HFFc6 (cell line): ENCODE data around the gene BBS1. TPM values are rescaled to one million over a fixed set of nuclear protein-coding genes. Genes with fewer than 3 reads are reported as not detected.

Experiments
- DNase-seq: peaks from one replicate; pipeline ENCODE4 v3.0.0-alpha.2; 2018
- H3K27ac Mint-ChIP-seq: 2 replicates; pipeline ENCODE4 v1.8.0; 2020; ENCODE audit warnings: mild to moderate bottlenecking, mixed read lengths
- H3K27me3 Mint-ChIP-seq: 2 replicates; pipeline ENCODE4 v1.8.0; 2021; ENCODE audit warnings: mild to moderate bottlenecking, moderate library complexity, mixed read lengths; ENCODE audit not compliant: insufficient read depth
- H3K36me3 Mint-ChIP-seq: 2 replicates; pipeline ENCODE4 v1.8.0; 2021; ENCODE audit warnings: low read depth, mixed read lengths
- H3K4me1 Mint-ChIP-seq: 2 replicates; pipeline ENCODE4 v1.8.0; 2020; ENCODE audit warnings: low read depth, mixed read lengths
- H3K4me3 Mint-ChIP-seq: 2 replicates; pipeline ENCODE4 v1.8.0; 2020; ENCODE audit warnings: mild to moderate bottlenecking, moderate library complexity, mixed read lengths
- H3K9me3 Mint-ChIP-seq: 2 replicates; pipeline ENCODE4 v1.8.0; 2020; ENCODE audit warnings: mild to moderate bottlenecking, mixed read lengths
- CTCF ChIP-seq: fragments of 200-600 bp; sonication (generic); IDR thresholded peaks from 2 replicates; pipeline ENCODE4 v1.5.0; 2021; ENCODE audit warnings: antibody characterized with exemption, mild to moderate bottlenecking
- total RNA-seq, 6 experiments: library from RNA; stranded (reverse); fragmentation: NEBNext Ultra II Directional; extraction: Animal tissue kit (Norgen Biotek cat#: 25700); gene quantifications; 2 replicates in 1 of 6; 3 replicates in 5 of 6; pipeline ENCODE4 v1.2.3, GENCODE V29; 2021

The BBS1 gene
- total RNA-seq, 6 experiments from 2014 or later = 14.9 to 21.4 (median 17.3) TPM

- Mint-ChIP-seq H3K4me1 (peaks cover 28% of the 10 kb centered on the region), H3K27ac (no peak overlapping the region)
These were observed 32.9 kb upstream of the BBS1 start for GRCh38 chr11:66477263-66478201.

GRCh38 chr11:66478729-66479393 lies 31.6 kb upstream of the BBS1 start:
- 0 out of 2 replicates have a peak, but pooled peaks cover 6% of the 10 kb centered on the region for H3K36me3 Mint-ChIP-seq
- DNase-seq = no peak
- peak overlapping the region; percentile 92 for H3K4me3 Mint-ChIP-seq
- TF ChIP-seq CTCF = peak; percentile 91
- peak overlapping the region; percentile 90 for H3K27ac Mint-ChIP-seq
- no peaks in the 10 kb centered on the region; the same call in 1 of the 2 replicates for H3K27me3 Mint-ChIP-seq
- peaks cover 37% of the 10 kb centered on the region for H3K4me1 Mint-ChIP-seq
- no peaks in the 10 kb centered on the region for H3K9me3 Mint-ChIP-seq

More at GRCh38 chr11:66477263-66478201, 32.9 kb upstream of the BBS1 start:
- no peak overlapping the region for H3K4me3 Mint-ChIP-seq
- no peaks in the 10 kb centered on the region; the same call in 1 of the 2 replicates for H3K27me3 Mint-ChIP-seq
- H3K36me3 Mint-ChIP-seq = 0 out of 2 replicates have a peak, but pooled peaks cover 4% of the 10 kb centered on the region
- H3K9me3 Mint-ChIP-seq = no peaks in the 10 kb centered on the region
- DNase-seq = no peak
- no peak for TF ChIP-seq CTCF

GRCh38 chr11:66479394-66480116 lies 30.9 kb upstream of the BBS1 start:
- Mint-ChIP-seq H3K4me3 (peak overlapping the region; percentile 92), H3K27me3 (no peaks in the 10 kb centered on the region; the same call in 1 of the 2 replicates), H3K9me3 (no peaks in the 10 kb centered on the region), H3K4me1 (peaks cover 37% of the 10 kb centered on the region), H3K36me3 (0 out of 2 replicates have a peak, but pooled peaks cover 6% of the 10 kb centered on the region), H3K27ac (peak overlapping the region; percentile 90)
- no peak for TF ChIP-seq CTCF
- peak; percentile 22 for DNase-seq

GRCh38 chr11:66480117-66480938 lies 30.1 kb upstream of the BBS1 start, which contains the start of gene DPP3:
Gene DPP3, plus strand, starts transcription at chr11:66480434. Its CDS starts 1,767 bp downstream, at chr11:66482201.
- TF ChIP-seq CTCF = no peak
- peak within 1 kb of the TSS; percentile 92 for H3K4me3 Mint-ChIP-seq
- 0 out of 2 replicates have a peak, but pooled peaks cover 6% of the 10 kb centered on the region for H3K36me3 Mint-ChIP-seq
- H3K4me1 Mint-ChIP-seq = peaks cover 37% of the 10 kb centered on the region
- H3K27ac Mint-ChIP-seq = peak within 1 kb of the TSS; percentile 90
- no peaks in the 10 kb centered on the region for H3K9me3 Mint-ChIP-seq
- DNase-seq = peak; percentile 97
- H3K27me3 Mint-ChIP-seq = no peaks in the 10 kb centered on the region; the same call in 1 of the 2 replicates
